GM12878 (cell line): Measurements from ENCODE around the gene CDH16.
"Not testable (repeated sequence)": the region's sequence is repeated elsewhere in the genome, so short reads cannot be mapped to it uniquely, and the experiment has no call there.

ENCODE experiments used
- BRCA1 ChIP-seq: IDR thresholded peaks from 2 replicates; pipeline ENCODE4 v1.6.1; 2011; ENCODE audit warnings: low read depth, low read length, improper control_type of control experiment
- CHD2 ChIP-seq: IDR thresholded peaks from 2 replicates; pipeline ENCODE4 v1.6.1; 2011; ENCODE audit warnings: low read depth, low read length, improper control_type of control experiment, borderline replicate concordance
- EP300 ChIP-seq, 2 experiments: fragments of 150-350 bp in 1 of 2; IDR thresholded peaks; 2 replicates each; pipeline ENCODE4 v1.6.1; 2011 to 2012; ENCODE audit warnings: low read depth in 2 of 2, low read length in 2 of 2, borderline replicate concordance in 1 of 2, improper control_type of control experiment in 1 of 2, inconsistent platforms in 1 of 2; ENCODE audit not compliant: control insufficient read depth in 1 of 2
- FOS ChIP-seq: IDR thresholded peaks from 3 replicates; pipeline ENCODE4 v1.6.1; 2011; ENCODE audit warnings: borderline replicate concordance; ENCODE audit not compliant: insufficient read length; ENCODE audit errors: extremely low read depth
- HCFC1 ChIP-seq: fragments of 150-350 bp; IDR thresholded peaks from 2 replicates; pipeline ENCODE4 v1.6.1; 2014; ENCODE audit warnings: low read length
- HDAC6 ChIP-seq: fragments of 200-600 bp; sonication (generic); IDR thresholded peaks from one replicate; pipeline ENCODE4 v1.8.0; 2017; ENCODE audit warnings: antibody characterized with exemption; ENCODE audit not compliant: unreplicated experiment
- MYC ChIP-seq: IDR thresholded peaks from 2 replicates; pipeline ENCODE4 v1.6.1; 2011; ENCODE audit warnings: mild to moderate bottlenecking, low read length, moderate library complexity, inconsistent platforms; ENCODE audit not compliant: insufficient read depth, insufficient replicate concordance, insufficient read length, severe bottlenecking
- POLR2AphosphoS5 ChIP-seq: IDR thresholded peaks from 2 replicates; pipeline ENCODE4 v1.6.1; 2011; ENCODE audit warnings: mild to moderate bottlenecking, low read length, inconsistent platforms
- STAT3 ChIP-seq: IDR thresholded peaks from 2 replicates; pipeline ENCODE4 v1.6.1; 2011; ENCODE audit warnings: low read depth, low read length, improper control_type of control experiment
- TAF1 ChIP-seq: IDR thresholded peaks from 2 replicates; pipeline ENCODE4 v1.6.1; 2011; ENCODE audit warnings: mild to moderate bottlenecking, low read depth, low read length, borderline replicate concordance
- TF ChIP-seq, protein P1 (sequence below): IDR thresholded peaks from 2 replicates; pipeline ENCODE4 v1.6.1; 2012; ENCODE audit warnings: mild to moderate bottlenecking, low read depth, low read length
- TF ChIP-seq, protein P2 (sequence below): IDR thresholded peaks from 2 replicates; pipeline ENCODE4 v1.6.1; 2011; ENCODE audit warnings: low read depth, mild to moderate bottlenecking, low read length, moderate library complexity, borderline replicate concordance; ENCODE audit errors: extremely low read depth
- TF ChIP-seq, protein P3 (sequence below), 3 experiments: IDR thresholded peaks in 2 of 3; conservative IDR thresholded peaks in 1 of 3; 2 replicates each; pipeline ENCODE4 v1.5.1; 2011; ENCODE audit warnings: low read depth in 3 of 3, low read length in 3 of 3, mild to moderate bottlenecking in 3 of 3, control low read depth in 2 of 3, moderate library complexity in 2 of 3, inconsistent platforms in 1 of 3, mixed read lengths in 1 of 3; ENCODE audit not compliant: control insufficient read depth in 2 of 3, insufficient read depth in 1 of 3; ENCODE audit errors: extremely low read depth in 1 of 3

DNA sequence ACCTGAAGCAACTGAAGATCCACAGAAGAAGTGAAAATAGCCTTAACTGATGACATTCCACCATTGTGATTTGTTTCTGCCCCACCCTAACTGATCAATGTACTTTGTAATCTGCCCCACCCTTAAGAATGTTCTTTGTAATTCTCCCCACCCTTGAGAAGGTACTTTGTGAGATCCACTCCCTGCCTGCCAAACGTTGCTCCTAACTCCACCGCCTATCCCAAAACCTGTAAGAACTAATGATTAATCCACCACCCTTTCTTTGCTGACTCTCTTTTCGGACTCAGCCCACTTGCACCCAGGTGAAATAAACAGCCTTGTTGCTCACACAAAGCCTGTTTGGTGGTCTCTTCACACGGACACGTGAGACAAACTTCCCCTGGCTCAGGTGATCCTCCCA lies 22.0 kb downstream of the CDH16 start:
- not testable (repeated sequence) for TF ChIP-seq HCFC1; MYC; POLR2AphosphoS5; CHD2; BRCA1; EP300 (IDR thresholded peaks at IDR 0.05; ENCODE audit: borderline replicate concordance in 1 of 2, control insufficient read depth in 1 of 2, low read depth in 2 of 2, low read length in 2 of 2); FOS; TAF1; HDAC6; STAT3
- TF ChIP-seq, protein P1, sequence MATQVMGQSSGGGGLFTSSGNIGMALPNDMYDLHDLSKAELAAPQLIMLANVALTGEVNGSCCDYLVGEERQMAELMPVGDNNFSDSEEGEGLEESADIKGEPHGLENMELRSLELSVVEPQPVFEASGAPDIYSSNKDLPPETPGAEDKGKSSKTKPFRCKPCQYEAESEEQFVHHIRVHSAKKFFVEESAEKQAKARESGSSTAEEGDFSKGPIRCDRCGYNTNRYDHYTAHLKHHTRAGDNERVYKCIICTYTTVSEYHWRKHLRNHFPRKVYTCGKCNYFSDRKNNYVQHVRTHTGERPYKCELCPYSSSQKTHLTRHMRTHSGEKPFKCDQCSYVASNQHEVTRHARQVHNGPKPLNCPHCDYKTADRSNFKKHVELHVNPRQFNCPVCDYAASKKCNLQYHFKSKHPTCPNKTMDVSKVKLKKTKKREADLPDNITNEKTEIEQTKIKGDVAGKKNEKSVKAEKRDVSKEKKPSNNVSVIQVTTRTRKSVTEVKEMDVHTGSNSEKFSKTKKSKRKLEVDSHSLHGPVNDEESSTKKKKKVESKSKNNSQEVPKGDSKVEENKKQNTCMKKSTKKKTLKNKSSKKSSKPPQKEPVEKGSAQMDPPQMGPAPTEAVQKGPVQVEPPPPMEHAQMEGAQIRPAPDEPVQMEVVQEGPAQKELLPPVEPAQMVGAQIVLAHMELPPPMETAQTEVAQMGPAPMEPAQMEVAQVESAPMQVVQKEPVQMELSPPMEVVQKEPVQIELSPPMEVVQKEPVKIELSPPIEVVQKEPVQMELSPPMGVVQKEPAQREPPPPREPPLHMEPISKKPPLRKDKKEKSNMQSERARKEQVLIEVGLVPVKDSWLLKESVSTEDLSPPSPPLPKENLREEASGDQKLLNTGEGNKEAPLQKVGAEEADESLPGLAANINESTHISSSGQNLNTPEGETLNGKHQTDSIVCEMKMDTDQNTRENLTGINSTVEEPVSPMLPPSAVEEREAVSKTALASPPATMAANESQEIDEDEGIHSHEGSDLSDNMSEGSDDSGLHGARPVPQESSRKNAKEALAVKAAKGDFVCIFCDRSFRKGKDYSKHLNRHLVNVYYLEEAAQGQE = not testable (repeated sequence)
- TF ChIP-seq, protein P2, sequence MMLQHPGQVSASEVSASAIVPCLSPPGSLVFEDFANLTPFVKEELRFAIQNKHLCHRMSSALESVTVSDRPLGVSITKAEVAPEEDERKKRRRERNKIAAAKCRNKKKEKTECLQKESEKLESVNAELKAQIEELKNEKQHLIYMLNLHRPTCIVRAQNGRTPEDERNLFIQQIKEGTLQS = not testable (repeated sequence)
- TF ChIP-seq, protein P3, sequence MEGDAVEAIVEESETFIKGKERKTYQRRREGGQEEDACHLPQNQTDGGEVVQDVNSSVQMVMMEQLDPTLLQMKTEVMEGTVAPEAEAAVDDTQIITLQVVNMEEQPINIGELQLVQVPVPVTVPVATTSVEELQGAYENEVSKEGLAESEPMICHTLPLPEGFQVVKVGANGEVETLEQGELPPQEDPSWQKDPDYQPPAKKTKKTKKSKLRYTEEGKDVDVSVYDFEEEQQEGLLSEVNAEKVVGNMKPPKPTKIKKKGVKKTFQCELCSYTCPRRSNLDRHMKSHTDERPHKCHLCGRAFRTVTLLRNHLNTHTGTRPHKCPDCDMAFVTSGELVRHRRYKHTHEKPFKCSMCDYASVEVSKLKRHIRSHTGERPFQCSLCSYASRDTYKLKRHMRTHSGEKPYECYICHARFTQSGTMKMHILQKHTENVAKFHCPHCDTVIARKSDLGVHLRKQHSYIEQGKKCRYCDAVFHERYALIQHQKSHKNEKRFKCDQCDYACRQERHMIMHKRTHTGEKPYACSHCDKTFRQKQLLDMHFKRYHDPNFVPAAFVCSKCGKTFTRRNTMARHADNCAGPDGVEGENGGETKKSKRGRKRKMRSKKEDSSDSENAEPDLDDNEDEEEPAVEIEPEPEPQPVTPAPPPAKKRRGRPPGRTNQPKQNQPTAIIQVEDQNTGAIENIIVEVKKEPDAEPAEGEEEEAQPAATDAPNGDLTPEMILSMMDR (IDR thresholded peaks at IDR 0.05 in 2 of 3, conservative IDR thresholded peaks at IDR 0.05 in 1 of 3; ENCODE audit: control insufficient read depth in 2 of 3, extremely low read depth in 1 of 3, insufficient read depth in 1 of 3, low read depth in 3 of 3, low read length in 3 of 3) = not testable (repeated sequence)
